ENCODE data around the gene KCNN3. TPM values are rescaled to one million over a fixed set of nuclear protein-coding genes. Genes with fewer than 3 reads are reported as not detected.

The KCNN3 gene
- total and polyA plus RNA-seq, 4 donors = 0.08 to 4.7 (median 1.8) TPM

DNA sequence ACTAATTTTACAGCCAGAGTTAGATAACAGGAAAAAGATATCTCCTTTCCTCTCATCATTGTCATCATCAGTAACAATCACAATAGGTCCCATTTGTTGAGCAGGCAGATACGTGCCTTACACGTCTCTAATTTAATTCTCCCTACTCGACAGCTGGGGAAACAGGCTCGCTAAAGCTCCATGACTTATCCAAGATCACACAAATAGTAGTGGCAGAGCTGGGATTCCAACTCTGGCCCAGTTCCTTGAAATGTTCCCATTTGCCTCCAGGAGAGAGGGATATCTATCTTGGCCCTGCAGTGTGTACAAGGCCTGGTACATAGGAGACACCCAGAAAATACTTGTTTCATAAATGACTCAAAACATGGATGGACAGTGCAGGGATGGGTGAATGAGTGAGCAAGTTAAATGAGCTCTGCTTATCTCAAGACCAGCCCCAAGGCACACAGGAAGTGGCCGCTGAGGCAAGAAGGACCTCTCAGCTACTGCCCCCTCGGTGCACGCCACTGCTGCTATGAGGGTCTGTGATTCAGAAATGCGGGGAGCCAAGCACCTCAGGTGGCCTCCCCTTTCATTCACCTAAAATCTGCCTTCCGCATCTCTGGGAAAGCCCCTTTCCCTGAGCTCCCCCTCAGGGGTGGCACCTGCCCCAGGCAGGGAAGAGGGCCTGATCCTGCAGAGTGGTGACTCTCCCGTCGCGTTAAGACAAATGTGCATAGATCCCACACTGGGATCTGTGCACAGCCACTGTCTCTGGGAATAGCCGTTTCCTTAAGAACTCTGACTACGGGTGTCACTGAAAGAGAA is 3.6 kb downstream of the KCNN3 start:
- no peaks in the 10 kb centered on the region for H3K9me3 ChIP-seq (ENCODE audit: control insufficient read depth, low read length)
- H3K27ac ChIP-seq (ENCODE audit: low read depth in 1 of 2, low read length in 2 of 2) = no peak overlapping the region
- no peak overlapping the region for H3K4me3 ChIP-seq (ENCODE audit: low read length in 2 of 2)
- ATAC-seq (ENCODE audit: low FRiP score) = no peak
- H3K4me1 ChIP-seq (ENCODE audit: control insufficient read depth in 1 of 2, insufficient read depth in 2 of 2, low read length in 2 of 2) = no peaks in the 10 kb centered on the region
- intact Hi-C loops (cut with DNase I) = no loop called here
- no peak for DNase-seq
- no peaks in the 10 kb centered on the region for H3K36me3 ChIP-seq (ENCODE audit: control insufficient read depth in 1 of 2, insufficient read depth in 2 of 2, low read length in 1 of 2)
- 81 to 82% methylated on average over 14 of the region's 14 CpGs for WGBS, 2 donors
- H3K27me3 ChIP-seq (ENCODE audit: control insufficient read depth in 1 of 2, insufficient read depth in 2 of 2, low read length in 1 of 2) = no peaks in the 10 kb centered on the region

DNA sequence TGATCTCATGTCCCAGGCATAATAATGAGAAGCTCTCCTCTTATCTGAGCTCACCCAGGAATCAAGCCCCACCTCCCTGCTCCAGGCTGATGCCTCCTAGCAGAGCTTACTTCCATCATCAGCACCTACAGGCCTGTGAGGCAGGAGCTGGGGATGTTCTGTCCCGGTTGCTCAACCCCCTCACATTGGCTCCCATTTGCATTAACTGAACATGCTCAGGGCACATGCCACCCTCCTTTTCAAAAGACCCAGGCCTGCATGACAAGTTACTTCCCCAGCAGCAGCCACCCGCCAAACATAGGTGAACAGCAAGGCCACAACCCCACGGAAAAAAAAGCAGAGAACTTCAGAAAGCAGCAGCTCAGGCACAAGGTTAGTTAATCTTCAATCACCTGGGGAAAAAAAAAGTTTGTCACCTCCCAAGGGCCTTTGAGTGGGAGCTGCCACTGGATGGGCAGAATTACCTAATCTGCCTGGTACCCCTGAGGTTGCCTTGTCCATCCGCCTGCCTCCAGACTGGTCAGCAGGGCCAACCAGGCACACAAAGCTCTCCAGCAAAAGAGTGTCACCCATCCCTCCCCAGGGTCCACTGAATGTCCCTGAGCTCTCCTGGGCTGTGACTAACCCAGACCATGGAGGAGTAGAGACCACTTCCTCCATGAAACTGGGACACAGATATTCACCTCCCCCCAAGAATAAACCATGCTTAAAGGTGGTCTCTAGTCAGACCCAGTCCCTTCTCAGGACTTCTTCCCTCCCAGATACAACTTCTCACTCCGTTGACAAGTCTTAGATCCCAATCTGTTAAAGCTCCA is 4.4 kb downstream of the KCNN3 start:
- 89 to 94% methylated on average over 5 of the region's 5 CpGs for WGBS, 2 donors
- Histone ChIP-seq H3K27ac (ENCODE audit: low read depth in 1 of 2, low read length in 2 of 2) (no peak overlapping the region), H3K36me3 (ENCODE audit: control insufficient read depth in 1 of 2, insufficient read depth in 2 of 2, low read length in 1 of 2) (no peaks in the 10 kb centered on the region), H3K4me3 (ENCODE audit: low read length in 2 of 2) (no peak overlapping the region), H3K9me3 (ENCODE audit: control insufficient read depth, low read length) (no peaks in the 10 kb centered on the region), H3K27me3 (ENCODE audit: control insufficient read depth in 1 of 2, insufficient read depth in 2 of 2, low read length in 1 of 2) (no peaks in the 10 kb centered on the region), H3K4me1 (ENCODE audit: control insufficient read depth in 1 of 2, insufficient read depth in 2 of 2, low read length in 2 of 2) (no peaks in the 10 kb centered on the region)
- intact Hi-C loops (cut with DNase I) = no loop called here
- ATAC-seq (ENCODE audit: low FRiP score) (no peak), DNase-seq (no peak)

DNA sequence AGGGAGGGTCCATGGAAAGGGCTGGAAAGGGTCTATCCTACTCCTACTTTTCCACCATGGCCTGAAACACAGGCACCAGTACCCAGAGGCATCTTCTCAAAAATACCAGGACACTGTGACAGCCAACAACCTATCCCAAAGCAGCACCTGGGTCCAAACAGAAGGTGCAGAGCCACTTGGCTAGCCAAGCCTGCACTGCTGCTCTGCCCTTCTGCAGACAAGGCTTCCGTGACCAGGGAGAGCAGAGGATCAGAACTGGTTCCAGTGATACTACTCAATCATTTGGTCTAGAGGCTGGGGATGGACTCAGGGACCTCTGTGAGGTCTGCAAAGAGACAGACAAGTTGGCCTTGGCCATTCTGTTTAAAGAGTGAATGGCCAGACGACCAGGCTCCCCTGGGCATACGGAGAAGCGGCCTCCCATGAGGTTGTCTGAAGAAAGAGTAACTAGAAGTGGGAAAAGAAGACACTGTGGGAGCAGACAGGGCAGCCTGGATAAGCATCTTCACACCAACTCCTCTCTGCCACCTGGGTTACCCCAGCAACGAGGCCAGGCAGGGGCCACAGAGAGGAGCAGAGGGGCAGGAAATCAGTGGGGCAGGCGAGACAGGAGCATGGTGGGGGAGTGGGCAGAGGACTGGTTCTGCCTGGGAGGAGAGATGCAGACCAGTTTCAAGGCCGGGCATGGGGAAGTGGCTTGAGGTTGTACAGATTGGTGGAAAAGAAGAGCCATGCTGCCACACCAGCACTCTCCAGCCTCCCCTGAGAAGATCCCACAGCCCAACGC is 5.7 kb downstream of the KCNN3 start:
- Histone ChIP-seq H3K9me3 (ENCODE audit: control insufficient read depth, low read length) (no peaks in the 10 kb centered on the region), H3K4me3 (ENCODE audit: low read length in 2 of 2) (no peak overlapping the region), H3K4me1 (ENCODE audit: control insufficient read depth in 1 of 2, insufficient read depth in 2 of 2, low read length in 2 of 2) (no peaks in the 10 kb centered on the region), H3K36me3 (ENCODE audit: control insufficient read depth in 1 of 2, insufficient read depth in 2 of 2, low read length in 1 of 2) (no peaks in the 10 kb centered on the region), H3K27ac (ENCODE audit: low read depth in 1 of 2, low read length in 2 of 2) (no peak overlapping the region), H3K27me3 (ENCODE audit: control insufficient read depth in 1 of 2, insufficient read depth in 2 of 2, low read length in 1 of 2) (no peaks in the 10 kb centered on the region)
- intact Hi-C loops (cut with DNase I) = no loop called here
- ATAC-seq (ENCODE audit: low FRiP score) (no peak), DNase-seq (no peak)
- WGBS, 2 donors = 93% methylated on average over 8 of the region's 8 CpGs

DNA sequence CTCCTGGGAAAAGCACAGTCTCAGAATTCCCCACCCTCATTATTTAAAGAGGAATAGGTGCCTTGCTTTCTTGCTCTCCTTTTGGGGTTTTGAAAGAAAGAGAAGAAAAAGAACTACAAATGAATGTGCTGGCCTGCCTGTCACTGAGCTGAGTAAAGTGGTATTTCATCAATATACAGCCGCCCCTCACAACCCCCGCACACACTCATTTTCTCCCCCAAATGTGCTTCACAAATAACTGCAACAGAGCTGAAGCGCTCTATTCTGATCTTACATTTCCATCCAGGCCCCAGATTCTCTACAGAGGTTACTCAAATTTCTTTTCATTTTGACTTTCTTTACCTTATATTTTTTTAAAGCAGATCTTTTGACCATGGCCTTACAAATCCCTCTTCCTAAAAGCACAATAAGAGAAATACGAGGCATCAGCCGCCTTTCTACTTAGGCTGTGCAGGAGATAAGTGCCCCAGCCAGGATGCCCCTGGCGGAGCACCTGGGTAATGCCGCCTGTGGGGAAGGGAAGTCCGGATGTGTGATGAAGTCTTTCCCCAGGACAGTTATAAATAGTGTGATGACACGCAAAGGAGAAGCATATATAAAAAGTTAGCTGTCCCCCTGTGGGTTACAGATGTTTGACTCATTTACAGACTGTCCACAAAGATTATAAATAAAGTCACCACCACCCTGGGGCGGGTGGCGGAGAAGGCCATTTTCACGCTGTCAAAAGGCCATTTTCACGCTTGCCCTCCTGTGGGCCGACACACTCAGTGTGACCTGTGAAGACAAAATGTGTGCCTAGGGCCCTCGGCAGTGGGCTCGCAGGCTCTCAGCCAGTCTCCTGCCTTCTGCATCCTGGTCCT is 6.5 kb downstream of the KCNN3 start:
- intact Hi-C loops (cut with DNase I) = no loop called here
- H3K4me3 ChIP-seq (ENCODE audit: low read length in 2 of 2) = no peak overlapping the region

DNA sequence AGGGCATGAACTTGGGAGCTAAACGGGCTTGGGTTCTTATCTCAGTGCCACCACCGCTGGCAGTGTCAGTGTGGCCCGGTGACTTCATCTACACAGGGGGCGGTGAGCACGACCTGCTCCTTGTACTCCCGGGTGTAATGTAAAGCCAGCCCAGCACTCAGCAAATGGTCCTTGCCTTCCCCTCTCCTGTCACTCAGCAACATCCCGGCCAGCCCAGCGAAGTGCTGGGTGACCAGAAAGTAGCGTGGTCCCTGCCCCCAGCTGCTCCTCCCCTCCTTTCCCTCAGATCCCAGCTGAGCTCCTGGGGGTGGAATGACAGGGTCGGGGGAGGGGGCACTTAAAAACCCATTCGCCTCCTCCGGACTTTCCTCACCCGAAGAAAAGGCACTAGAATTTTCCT is 7.2 kb downstream of the KCNN3 start:
- intact Hi-C loops (cut with DNase I) = no loop called here
- Histone ChIP-seq H3K4me3 (ENCODE audit: low read length in 2 of 2) (no peak overlapping the region), H3K4me1 (ENCODE audit: control insufficient read depth in 1 of 2, insufficient read depth in 2 of 2, low read length in 2 of 2) (no peaks in the 10 kb centered on the region), H3K36me3 (ENCODE audit: control insufficient read depth in 1 of 2, insufficient read depth in 2 of 2, low read length in 1 of 2) (no peaks in the 10 kb centered on the region), H3K9me3 (ENCODE audit: control insufficient read depth, low read length) (no peaks in the 10 kb centered on the region), H3K27ac (ENCODE audit: low read depth in 1 of 2, low read length in 2 of 2) (no peak overlapping the region), H3K27me3 (ENCODE audit: control insufficient read depth in 1 of 2, insufficient read depth in 2 of 2, low read length in 1 of 2) (no peaks in the 10 kb centered on the region)
- no peak for ATAC-seq (ENCODE audit: low FRiP score)
- 50 to 56% methylated on average over 13 of the region's 13 CpGs for WGBS, 2 donors
- DNase-seq = no peak

More for the DNA sequence above, 6.5 kb downstream of the KCNN3 start:
- DNase-seq = no peak
- Histone ChIP-seq H3K27ac (ENCODE audit: low read depth in 1 of 2, low read length in 2 of 2) (no peak overlapping the region), H3K9me3 (ENCODE audit: control insufficient read depth, low read length) (no peaks in the 10 kb centered on the region), H3K36me3 (ENCODE audit: control insufficient read depth in 1 of 2, insufficient read depth in 2 of 2, low read length in 1 of 2) (no peaks in the 10 kb centered on the region), H3K27me3 (ENCODE audit: control insufficient read depth in 1 of 2, insufficient read depth in 2 of 2, low read length in 1 of 2) (no peaks in the 10 kb centered on the region), H3K4me1 (ENCODE audit: control insufficient read depth in 1 of 2, insufficient read depth in 2 of 2, low read length in 2 of 2) (no peaks in the 10 kb centered on the region)
- no peak for ATAC-seq (ENCODE audit: low FRiP score)
- 94 to 96% methylated on average over 16 of the region's 16 CpGs for WGBS, 2 donors

DNA sequence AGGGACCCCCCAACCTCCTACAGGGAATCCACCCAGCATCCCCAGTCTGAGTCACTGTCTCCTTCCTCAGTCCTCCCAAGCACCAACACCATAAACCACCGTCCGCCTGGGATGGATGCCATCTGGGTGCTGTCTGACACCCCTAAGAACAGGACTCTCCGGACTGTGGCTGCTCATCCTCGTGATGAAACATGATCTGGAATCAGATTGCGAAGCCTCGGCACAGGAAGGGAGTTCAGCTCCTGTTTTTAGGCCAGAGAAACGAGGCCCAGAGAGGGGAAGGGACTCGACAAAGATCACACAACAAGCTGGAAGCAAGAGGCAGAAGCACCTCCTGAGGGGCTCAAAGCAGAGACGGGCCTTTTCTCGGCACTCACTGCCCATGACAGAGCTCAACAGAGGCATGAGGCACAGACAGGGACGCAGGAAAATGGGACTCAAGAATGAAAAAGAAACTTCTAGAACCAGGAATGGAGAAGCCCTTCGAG is 8.4 kb downstream of the KCNN3 start:
- Histone ChIP-seq H3K9me3 (ENCODE audit: control insufficient read depth, low read length) (no peaks in the 10 kb centered on the region), H3K36me3 (ENCODE audit: control insufficient read depth in 1 of 2, insufficient read depth in 2 of 2, low read length in 1 of 2) (no peaks in the 10 kb centered on the region), H3K4me1 (ENCODE audit: control insufficient read depth in 1 of 2, insufficient read depth in 2 of 2, low read length in 2 of 2) (no peaks in the 10 kb centered on the region), H3K27me3 (ENCODE audit: control insufficient read depth in 1 of 2, insufficient read depth in 2 of 2, low read length in 1 of 2) (no peaks in the 10 kb centered on the region), H3K4me3 (ENCODE audit: low read length in 2 of 2) (no peak overlapping the region), H3K27ac (ENCODE audit: low read depth in 1 of 2, low read length in 2 of 2) (no peak overlapping the region)
- 90 to 96% methylated on average over 12 of the region's 12 CpGs for WGBS, 2 donors
- ATAC-seq (ENCODE audit: low FRiP score) = no peak
- no peak for DNase-seq
- intact Hi-C loops (cut with DNase I) = no loop called here

DNA sequence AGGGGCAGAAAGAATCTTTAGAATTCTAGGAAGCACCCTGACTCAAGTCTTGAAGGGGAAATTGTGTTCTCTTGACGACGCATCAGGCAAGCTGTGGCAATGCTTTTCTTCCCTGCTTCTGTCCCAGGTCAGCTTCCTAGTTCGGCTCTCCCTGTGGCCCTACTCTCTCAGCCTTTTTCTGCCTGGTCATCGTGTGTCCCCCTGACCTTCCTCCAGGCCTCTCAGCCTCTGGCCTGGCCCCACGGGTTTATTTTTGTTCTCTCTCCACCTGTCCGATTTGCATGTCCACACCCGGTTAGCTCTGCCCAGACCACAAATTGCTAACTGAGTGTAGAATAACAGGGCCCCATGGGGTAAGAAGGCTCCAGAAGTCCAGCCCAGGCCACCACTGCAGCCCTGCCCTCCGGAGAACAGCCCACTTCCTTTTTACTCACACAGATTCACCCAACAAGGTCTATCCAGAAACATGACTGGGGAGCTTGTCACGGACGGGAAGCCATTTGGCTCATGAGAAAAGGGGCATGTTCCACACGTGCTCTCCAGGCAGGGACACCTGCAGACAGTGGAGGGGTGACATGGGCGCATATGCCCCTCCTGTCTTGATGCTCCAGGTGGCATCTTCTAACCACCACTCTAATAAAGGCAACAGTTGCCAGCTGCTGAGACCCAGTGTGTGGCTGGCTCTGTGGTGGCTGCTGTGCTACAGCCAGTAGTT is 9.8 kb downstream of the KCNN3 start:
- H3K9me3 ChIP-seq (ENCODE audit: control insufficient read depth, low read length) = no peaks in the 10 kb centered on the region
- no peak for DNase-seq
- no peaks in the 10 kb centered on the region for H3K27me3 ChIP-seq (ENCODE audit: control insufficient read depth in 1 of 2, insufficient read depth in 2 of 2, low read length in 1 of 2)
- H3K36me3 ChIP-seq (ENCODE audit: control insufficient read depth in 1 of 2, insufficient read depth in 2 of 2, low read length in 1 of 2) = no peaks in the 10 kb centered on the region
- H3K4me3 ChIP-seq (ENCODE audit: low read length in 2 of 2) = no peak overlapping the region
- WGBS, 2 donors = 84 to 86% methylated on average over 12 of the region's 12 CpGs
- H3K27ac ChIP-seq (ENCODE audit: low read depth in 1 of 2, low read length in 2 of 2) = no peak overlapping the region
- ATAC-seq (ENCODE audit: low FRiP score) = no peak
- no peaks in the 10 kb centered on the region for H3K4me1 ChIP-seq (ENCODE audit: control insufficient read depth in 1 of 2, insufficient read depth in 2 of 2, low read length in 2 of 2)
- intact Hi-C loops (cut with DNase I) = no loop called here
